ENCODE data around the gene MKLN1. TPM values are rescaled to one million over a fixed set of nuclear protein-coding genes. Genes with fewer than 3 reads are reported as not detected.

MKLN1 gene
- total RNA-seq, 4 donors from 2014 or later: 15.2 to 42.3 (median 24.0) TPM

DNA sequence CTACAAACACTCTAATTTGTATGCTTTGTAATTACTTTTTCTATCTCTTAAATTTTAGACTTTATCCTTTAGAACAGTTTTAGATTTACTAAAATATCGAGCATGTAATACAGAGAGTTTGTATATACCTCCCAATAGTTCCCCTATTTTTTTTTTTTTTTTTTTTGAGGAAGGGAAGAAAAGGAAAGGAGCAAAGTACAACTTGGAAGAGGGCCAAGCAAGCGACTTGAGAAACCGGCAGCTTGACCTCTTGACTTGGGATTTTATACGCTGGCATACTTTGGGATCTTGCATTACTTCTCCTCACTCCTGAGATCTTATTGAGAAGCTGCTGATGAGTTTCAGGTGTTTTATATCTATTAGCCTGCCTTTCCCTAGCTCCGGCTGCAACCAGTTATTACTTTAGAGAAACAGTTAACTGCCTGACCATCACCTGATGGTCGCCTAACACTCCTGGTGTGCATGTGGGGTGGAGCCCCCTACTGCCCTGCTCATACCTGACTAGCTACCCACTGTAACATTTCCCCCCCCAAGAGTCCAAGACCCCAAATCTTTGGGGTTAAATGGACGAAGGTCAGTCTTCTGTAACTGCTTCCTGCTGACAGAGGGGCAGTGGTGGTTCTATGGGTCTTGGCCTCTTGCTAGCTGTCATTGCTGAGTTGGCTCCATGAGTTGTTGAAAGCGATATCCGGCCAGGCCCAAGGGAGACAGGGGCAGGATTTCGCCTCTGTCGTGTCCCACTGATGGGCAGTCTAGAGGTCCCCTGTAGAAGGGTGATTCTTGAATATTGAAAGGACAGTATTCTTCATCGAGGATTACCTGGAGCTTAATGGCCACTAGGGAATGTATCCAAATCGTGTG, 28.5 kb downstream of the MKLN1 start:
- TF ChIP-seq, protein P1, sequence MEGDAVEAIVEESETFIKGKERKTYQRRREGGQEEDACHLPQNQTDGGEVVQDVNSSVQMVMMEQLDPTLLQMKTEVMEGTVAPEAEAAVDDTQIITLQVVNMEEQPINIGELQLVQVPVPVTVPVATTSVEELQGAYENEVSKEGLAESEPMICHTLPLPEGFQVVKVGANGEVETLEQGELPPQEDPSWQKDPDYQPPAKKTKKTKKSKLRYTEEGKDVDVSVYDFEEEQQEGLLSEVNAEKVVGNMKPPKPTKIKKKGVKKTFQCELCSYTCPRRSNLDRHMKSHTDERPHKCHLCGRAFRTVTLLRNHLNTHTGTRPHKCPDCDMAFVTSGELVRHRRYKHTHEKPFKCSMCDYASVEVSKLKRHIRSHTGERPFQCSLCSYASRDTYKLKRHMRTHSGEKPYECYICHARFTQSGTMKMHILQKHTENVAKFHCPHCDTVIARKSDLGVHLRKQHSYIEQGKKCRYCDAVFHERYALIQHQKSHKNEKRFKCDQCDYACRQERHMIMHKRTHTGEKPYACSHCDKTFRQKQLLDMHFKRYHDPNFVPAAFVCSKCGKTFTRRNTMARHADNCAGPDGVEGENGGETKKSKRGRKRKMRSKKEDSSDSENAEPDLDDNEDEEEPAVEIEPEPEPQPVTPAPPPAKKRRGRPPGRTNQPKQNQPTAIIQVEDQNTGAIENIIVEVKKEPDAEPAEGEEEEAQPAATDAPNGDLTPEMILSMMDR (IDR thresholded peaks at IDR 0.05): no peak
- no peak for TF ChIP-seq POLR2A (IDR thresholded peaks at IDR 0.05)
- Histone ChIP-seq H3K27me3 (no peaks in the 10 kb centered on the region), H3K36me3 (no peaks in the 10 kb centered on the region), H3K4me3 (no peak overlapping the region), H3K9me3 (no peaks in the 10 kb centered on the region), H3K27ac (no peak overlapping the region), H3K4me1 (peaks cover 0 to 63% (median 29%) of the 10 kb centered on the region in 3 donors)
- DNase-seq: no peak
- intact Hi-C loops (cut with DNase I): no loop called here
- WGBS, 2 donors: 81 to 85% methylated on average over 11 to 13 of the region's 13 CpGs

DNA sequence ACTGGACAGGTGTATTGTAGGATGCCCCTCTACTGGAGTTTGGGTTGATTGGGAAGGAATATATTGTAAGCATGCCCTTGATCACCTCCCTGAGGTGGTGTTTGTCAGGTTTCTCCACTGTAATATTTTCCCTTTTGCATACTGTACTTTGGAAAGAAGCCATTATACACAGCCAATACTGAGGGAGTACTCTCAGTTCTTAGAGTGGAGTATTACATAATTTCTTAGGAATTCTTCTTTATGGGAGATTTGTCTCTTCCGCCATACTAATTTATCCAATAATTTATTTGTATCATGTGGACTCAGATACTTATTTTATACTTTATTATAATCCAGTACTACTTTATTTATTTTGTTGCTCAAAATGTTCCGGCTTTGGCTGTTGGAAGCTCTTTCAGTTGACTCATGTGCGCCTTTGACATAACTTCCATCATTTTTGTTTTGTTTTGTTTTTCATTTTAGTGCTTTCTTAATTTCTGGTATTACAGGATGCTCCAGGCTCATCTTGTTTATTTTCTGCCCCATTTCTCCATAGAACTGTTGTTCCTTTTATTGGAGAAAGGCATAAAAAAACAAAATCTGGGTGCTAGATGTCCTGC, 29.7 kb downstream of the MKLN1 start:
- Histone ChIP-seq H3K27me3 (no peaks in the 10 kb centered on the region), H3K4me1 (peaks cover 0 to 68% (median 31%) of the 10 kb centered on the region in 3 donors), H3K27ac (peak overlapping the region in 1 of 4 donors; percentile 7), H3K36me3 (no peaks in the 10 kb centered on the region), H3K4me3 (no peak overlapping the region), H3K9me3 (no peaks in the 10 kb centered on the region)
- DNase-seq: no peak
- 75 to 85% methylated on average over 3 of the region's 3 CpGs for WGBS, 2 donors
- intact Hi-C loops (cut with DNase I): no loop called here
- no peak for TF ChIP-seq POLR2A (IDR thresholded peaks at IDR 0.05)
- TF ChIP-seq, protein P1 (IDR thresholded peaks at IDR 0.05): no peak

DNA sequence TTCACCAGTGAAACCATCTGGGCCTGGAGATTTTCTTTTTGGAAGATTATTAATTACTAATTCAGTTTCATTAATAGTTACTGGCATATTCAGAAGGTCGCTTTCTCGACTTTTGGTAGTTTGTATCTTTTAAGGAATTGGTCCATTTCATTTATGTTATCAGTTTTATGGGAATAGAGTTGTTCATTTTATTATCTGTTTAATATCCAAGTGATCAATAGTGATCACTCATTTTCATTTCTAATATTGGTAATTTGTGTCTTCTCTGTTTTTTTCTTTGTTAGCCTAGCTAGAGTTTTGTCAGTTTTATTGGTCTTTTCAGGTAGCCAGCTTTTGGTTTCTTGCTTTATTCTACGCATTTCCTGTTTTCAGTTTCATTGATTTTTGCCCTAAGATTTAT, 31.0 kb downstream of the MKLN1 start:
- no peak for DNase-seq
- H3K36me3 ChIP-seq: no peaks in the 10 kb centered on the region
- 92 to 95% methylated on average over 3 of the region's 3 CpGs for WGBS, 2 donors

DNA sequence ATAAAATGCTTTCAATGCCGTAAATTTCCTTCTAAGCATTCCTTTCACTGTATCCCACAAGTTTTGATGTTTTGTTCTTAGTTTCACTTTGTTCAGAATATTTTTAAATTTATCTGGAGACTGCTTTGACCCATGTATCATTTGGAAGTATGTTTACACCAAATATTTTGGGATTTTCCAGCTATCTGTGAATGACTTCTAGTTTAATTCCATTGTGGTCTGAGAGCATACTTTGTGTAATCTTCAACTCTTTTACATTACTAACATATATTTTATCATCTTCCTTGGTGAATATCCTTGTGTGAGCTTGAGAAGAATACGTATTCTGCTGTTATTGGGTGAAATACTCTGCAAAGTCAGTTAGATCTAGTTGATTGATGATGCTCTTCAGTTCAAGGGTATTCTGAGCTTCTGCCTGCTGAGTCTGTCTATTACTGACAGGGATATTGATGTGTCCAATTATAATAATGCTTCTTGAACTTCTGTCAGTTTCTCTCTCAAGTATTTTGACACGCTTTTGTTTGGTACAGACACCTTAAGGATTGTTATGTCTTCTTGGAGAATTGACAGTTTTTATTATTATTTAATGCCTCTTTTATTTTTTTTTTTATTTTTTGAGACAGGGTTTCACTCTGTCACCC, 31.6 kb downstream of the MKLN1 start:
- no peak for DNase-seq
- intact Hi-C loops (cut with DNase I): no loop called here
- H3K4me3 ChIP-seq: no peak overlapping the region
- no peak for TF ChIP-seq POLR2A (IDR thresholded peaks at IDR 0.05)
- TF ChIP-seq, protein P1 (IDR thresholded peaks at IDR 0.05): no peak
- peaks cover 0 to 75% (median 30%) of the 10 kb centered on the region in 3 donors for H3K4me1 ChIP-seq
- 80 to 91% methylated on average over 3 of the region's 3 CpGs for WGBS, 2 donors
- no peaks in the 10 kb centered on the region for H3K36me3 ChIP-seq
- H3K9me3 ChIP-seq: no peaks in the 10 kb centered on the region
- H3K27me3 ChIP-seq: no peaks in the 10 kb centered on the region
- no peak overlapping the region for H3K27ac ChIP-seq

More for the DNA sequence above, 31.0 kb downstream of the MKLN1 start:
- Histone ChIP-seq H3K27ac (no peak overlapping the region), H3K27me3 (no peaks in the 10 kb centered on the region), H3K4me3 (no peak overlapping the region), H3K9me3 (no peaks in the 10 kb centered on the region), H3K4me1 (peaks cover 0 to 77% (median 31%) of the 10 kb centered on the region in 3 donors)
- intact Hi-C loops (cut with DNase I): no loop called here
- TF ChIP-seq, protein P1 (IDR thresholded peaks at IDR 0.05): no peak
- TF ChIP-seq POLR2A (IDR thresholded peaks at IDR 0.05): no peak

DNA sequence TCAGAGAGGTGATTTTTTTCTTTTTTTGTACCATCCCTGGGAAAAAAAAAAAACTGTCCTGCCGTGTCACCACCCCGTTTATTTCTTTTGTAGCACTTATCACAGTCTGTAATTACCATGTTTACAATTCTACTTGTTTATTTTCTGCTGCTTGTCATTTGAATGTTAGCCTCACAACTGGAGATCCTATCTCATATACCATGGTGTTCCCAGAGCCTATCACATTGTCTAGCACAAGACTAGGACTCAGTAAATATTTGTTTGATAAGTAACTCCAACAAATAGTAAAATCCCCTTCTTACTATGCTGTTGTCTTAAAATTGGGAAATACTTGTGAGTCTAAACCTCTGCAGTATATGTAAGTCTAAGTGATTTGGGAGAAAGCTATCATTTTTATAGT, 36.0 kb downstream of the MKLN1 start:
- 79 to 81% methylated on average over 2 of the region's 2 CpGs for WGBS, 2 donors
- intact Hi-C loops (cut with DNase I): no loop called here
- H3K27me3 ChIP-seq: no peaks in the 10 kb centered on the region
- no peak overlapping the region for H3K4me3 ChIP-seq
- no peaks in the 10 kb centered on the region for H3K9me3 ChIP-seq
- H3K4me1 ChIP-seq: peaks cover 0 to 59% (median 16%) of the 10 kb centered on the region in 3 donors
- H3K36me3 ChIP-seq: no peaks in the 10 kb centered on the region
- no peak for DNase-seq
- TF ChIP-seq POLR2A (IDR thresholded peaks at IDR 0.05): no peak
- TF ChIP-seq, protein P1 (IDR thresholded peaks at IDR 0.05): no peak
- H3K27ac ChIP-seq: no peak overlapping the region

Data from esophagus squamous epithelium (tissue), 5 donors.